Spleen (tissue), 7 donors: Measurements from ENCODE around the gene CST11.

ENCODE experiments used
- POLR2A ChIP-seq, 3 donors: fragments of 450-650 bp; IDR thresholded peaks; one replicate each; pipeline ENCODE4 v1.5.1; 2017; ENCODE audit warnings: antibody characterized with exemption in 3 of 3, mild to moderate bottlenecking in 1 of 3
- POLR2AphosphoS5 ChIP-seq, 3 donors: sonication (generic); formaldehyde crosslinking; IDR thresholded peaks; one replicate each; pipeline ENCODE4 v1.5.1; 2017; ENCODE audit warnings: antibody characterized with exemption in 3 of 3
- TF ChIP-seq, protein P1 (sequence below), 11 experiments: fragments of 200-600 bp in 7 of 11; fragments of 450-650 bp in 4 of 11; sonication (generic) in 4 of 11; IDR thresholded peaks in 8 of 11; conservative IDR thresholded peaks in 3 of 11; 1 replicate in 7 of 11; 2 replicates in 4 of 11; pipeline versions ENCODE4 v1.4.0 to v1.8.0; 2016 to 2021; ENCODE audit warnings: antibody characterized with exemption in 11 of 11, inconsistent platforms in 4 of 11, mild to moderate bottlenecking in 1 of 11
- donor health status: DM: no; HTN: no; CAD: no; lungs with moderate emphysema.
- donor health status: DM: no; HTN: no; CAD: no.
- donor health status: DM: no; HTN: no; CAD: no.

DNA sequence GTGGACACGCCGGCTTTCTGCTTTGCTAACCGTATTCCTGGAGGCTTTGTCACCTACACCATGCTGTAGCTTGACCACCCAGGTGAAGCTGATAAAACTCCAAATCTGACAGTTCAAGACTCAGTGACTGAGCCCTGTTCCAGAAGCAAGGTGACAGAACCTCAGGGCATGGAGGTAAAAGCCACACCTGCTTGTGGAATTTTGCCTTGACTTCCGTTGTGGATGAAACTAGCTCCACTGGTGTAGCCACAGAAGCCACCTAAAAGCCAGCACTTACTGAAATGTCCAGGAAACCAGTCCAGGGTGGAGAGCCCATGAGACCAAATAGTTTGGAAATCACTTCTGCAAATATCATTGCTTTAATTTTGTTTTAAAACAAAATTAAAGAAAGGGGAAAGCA is 49.2 kb upstream of the CST11 start:
- TF ChIP-seq, protein P1, sequence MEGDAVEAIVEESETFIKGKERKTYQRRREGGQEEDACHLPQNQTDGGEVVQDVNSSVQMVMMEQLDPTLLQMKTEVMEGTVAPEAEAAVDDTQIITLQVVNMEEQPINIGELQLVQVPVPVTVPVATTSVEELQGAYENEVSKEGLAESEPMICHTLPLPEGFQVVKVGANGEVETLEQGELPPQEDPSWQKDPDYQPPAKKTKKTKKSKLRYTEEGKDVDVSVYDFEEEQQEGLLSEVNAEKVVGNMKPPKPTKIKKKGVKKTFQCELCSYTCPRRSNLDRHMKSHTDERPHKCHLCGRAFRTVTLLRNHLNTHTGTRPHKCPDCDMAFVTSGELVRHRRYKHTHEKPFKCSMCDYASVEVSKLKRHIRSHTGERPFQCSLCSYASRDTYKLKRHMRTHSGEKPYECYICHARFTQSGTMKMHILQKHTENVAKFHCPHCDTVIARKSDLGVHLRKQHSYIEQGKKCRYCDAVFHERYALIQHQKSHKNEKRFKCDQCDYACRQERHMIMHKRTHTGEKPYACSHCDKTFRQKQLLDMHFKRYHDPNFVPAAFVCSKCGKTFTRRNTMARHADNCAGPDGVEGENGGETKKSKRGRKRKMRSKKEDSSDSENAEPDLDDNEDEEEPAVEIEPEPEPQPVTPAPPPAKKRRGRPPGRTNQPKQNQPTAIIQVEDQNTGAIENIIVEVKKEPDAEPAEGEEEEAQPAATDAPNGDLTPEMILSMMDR (IDR thresholded peaks at IDR 0.05 in 8 of 11, conservative IDR thresholded peaks at IDR 0.05 in 3 of 11) = no peak
- no peak for TF ChIP-seq POLR2A (IDR thresholded peaks at IDR 0.05)
- no peak for TF ChIP-seq POLR2AphosphoS5 (IDR thresholded peaks at IDR 0.05)
